Measurements from ENCODE around the gene ZNF219. TPM values are rescaled to one million over a fixed set of nuclear protein-coding genes. Genes with fewer than 3 reads are reported as not detected.

ZNF219 gene
- total and polyA plus RNA-seq, 2 of the 13 experiments (the other 11 are each of a cell fraction or from before 2014, with no cell fraction given) = 34.5 to 36.6 TPM

DNA sequence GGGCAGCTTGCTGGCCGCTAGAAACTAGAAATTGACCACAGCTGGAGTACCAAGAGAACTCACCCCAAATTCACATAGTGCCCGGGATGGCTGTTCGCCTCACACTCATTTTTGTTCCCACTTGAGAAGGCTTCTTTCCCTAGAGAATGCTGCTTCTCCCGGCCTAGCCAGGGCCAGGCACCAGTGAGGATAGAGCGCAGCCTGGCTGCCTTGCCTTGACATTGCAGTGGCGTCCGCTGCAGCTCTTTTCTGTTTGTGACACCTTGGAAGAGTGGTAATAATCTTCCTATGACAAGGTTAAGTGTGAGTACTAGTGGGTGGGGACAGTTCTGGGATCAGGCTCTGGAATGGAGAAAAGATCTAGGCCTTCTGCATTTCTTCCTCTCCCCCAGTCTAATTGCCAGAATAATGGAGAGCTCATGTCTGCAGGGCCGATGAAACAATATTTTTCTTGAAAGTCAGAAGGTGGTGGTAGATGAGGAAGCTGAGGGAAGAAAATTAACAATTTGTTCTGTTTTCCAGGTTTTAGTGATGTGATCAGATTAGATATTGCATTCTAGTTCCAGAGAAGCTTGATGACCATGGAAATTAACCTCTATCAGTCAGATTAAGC lies 6.1 kb upstream of the ZNF219 start (continued):
- TF ChIP-seq, protein P1, sequence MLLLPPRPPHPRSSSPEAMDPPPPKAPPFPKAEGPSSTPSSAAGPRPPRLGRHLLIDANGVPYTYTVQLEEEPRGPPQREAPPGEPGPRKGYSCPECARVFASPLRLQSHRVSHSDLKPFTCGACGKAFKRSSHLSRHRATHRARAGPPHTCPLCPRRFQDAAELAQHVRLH (CRISPR knock-in tag; IDR thresholded peaks at IDR 0.05; ENCODE audit: borderline replicate concordance, low read depth) = peak; percentile 50; the same call in 1 of the 2 replicates
- TF ChIP-seq, protein P2, sequence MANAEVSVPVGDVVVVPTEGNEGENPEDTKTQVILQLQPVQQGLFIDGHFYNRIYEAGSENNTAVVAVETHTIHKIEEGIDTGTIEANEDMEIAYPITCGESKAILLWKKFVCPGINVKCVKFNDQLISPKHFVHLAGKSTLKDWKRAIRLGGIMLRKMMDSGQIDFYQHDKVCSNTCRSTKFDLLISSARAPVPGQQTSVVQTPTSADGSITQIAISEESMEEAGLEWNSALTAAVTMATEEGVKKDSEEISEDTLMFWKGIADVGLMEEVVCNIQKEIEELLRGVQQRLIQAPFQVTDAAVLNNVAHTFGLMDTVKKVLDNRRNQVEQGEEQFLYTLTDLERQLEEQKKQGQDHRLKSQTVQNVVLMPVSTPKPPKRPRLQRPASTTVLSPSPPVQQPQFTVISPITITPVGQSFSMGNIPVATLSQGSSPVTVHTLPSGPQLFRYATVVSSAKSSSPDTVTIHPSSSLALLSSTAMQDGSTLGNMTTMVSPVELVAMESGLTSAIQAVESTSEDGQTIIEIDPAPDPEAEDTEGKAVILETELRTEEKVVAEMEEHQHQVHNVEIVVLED (CRISPR knock-in tag; IDR thresholded peaks at IDR 0.05; ENCODE audit: borderline replicate concordance) = no peak
- TF ChIP-seq RAD51 (IDR thresholded peaks at IDR 0.05; ENCODE audit: borderline replicate concordance) = no peak
- TF ChIP-seq FOXM1 (CRISPR knock-in tag; IDR thresholded peaks at IDR 0.05) = no peak
- no peak for TF ChIP-seq ZNF543 (CRISPR knock-in tag; IDR thresholded peaks at IDR 0.05)
- TF ChIP-seq, protein P3, sequence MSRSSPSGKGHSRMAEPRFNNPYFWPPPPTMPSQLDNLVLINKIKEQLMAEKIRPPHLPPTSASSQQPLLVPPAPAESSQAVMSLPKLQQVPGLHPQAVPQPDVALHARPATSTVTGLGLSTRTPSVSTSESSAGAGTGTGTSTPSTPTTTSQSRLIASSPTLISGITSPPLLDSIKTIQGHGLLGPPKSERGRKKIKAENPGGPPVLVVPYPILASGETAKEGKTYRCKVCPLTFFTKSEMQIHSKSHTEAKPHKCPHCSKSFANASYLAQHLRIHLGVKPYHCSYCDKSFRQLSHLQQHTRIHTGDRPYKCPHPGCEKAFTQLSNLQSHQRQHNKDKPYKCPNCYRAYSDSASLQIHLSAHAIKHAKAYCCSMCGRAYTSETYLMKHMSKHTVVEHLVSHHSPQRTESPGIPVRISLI (CRISPR knock-in tag; IDR thresholded peaks at IDR 0.05; ENCODE audit: borderline replicate concordance) = no peak
- peak; percentile 96; the same call in 1 of the 2 replicates for TF ChIP-seq KDM3A (CRISPR knock-in tag; IDR thresholded peaks at IDR 0.05; ENCODE audit: low read depth)
- no peak for TF ChIP-seq PHB2 (IDR thresholded peaks at IDR 0.05; ENCODE audit: partially characterized antibody)
- TF ChIP-seq NAIF1 (CRISPR knock-in tag; IDR thresholded peaks at IDR 0.05; ENCODE audit: borderline replicate concordance) = no peak; the same call in 1 of the 2 replicates
- no peak for TF ChIP-seq ZNF883 (CRISPR knock-in tag; IDR thresholded peaks at IDR 0.05; ENCODE audit: not compliant biosample characterization)
- TF ChIP-seq, protein P4, sequence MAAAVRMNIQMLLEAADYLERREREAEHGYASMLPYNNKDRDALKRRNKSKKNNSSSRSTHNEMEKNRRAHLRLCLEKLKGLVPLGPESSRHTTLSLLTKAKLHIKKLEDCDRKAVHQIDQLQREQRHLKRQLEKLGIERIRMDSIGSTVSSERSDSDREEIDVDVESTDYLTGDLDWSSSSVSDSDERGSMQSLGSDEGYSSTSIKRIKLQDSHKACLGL (CRISPR knock-in tag; IDR thresholded peaks at IDR 0.05) = no peak
- TF ChIP-seq CEBPB (IDR thresholded peaks at IDR 0.05; ENCODE audit: borderline replicate concordance, low read depth, low read length) = no peak
- no peak for TF ChIP-seq SKI (IDR thresholded peaks at IDR 0.05; ENCODE audit: partially characterized antibody)
- TF ChIP-seq, protein P5, sequence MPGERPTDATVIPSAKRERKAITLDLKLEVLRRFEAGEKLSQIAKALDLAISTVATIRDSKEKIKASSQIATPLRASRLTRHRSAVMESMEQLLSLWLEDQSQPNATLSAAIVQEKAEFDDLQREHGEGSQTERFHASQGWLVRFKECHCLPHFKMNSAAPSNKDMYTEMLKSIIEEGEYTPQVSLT (CRISPR knock-in tag; IDR thresholded peaks at IDR 0.05; ENCODE audit: borderline replicate concordance, low read depth) = no peak
- TF ChIP-seq ZNF530 (CRISPR knock-in tag; IDR thresholded peaks at IDR 0.05; ENCODE audit: low read depth) = 0 out of 2 replicates have a peak, but pooled peaks have one; percentile 13
- no peak for TF ChIP-seq ZNF546 (CRISPR knock-in tag; conservative IDR thresholded peaks at IDR 0.05)
- TF ChIP-seq, protein P6, sequence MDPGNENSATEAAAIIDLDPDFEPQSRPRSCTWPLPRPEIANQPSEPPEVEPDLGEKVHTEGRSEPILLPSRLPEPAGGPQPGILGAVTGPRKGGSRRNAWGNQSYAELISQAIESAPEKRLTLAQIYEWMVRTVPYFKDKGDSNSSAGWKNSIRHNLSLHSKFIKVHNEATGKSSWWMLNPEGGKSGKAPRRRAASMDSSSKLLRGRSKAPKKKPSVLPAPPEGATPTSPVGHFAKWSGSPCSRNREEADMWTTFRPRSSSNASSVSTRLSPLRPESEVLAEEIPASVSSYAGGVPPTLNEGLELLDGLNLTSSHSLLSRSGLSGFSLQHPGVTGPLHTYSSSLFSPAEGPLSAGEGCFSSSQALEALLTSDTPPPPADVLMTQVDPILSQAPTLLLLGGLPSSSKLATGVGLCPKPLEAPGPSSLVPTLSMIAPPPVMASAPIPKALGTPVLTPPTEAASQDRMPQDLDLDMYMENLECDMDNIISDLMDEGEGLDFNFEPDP (CRISPR knock-in tag; conservative IDR thresholded peaks at IDR 0.05) = no peak
- TF ChIP-seq BRCA1 (CRISPR knock-in tag; IDR thresholded peaks at IDR 0.05) = no peak
- no peak for TF ChIP-seq ZNF652 (CRISPR knock-in tag; IDR thresholded peaks at IDR 0.05; ENCODE audit: borderline replicate concordance, low read depth)
- TF ChIP-seq ZNF432 (CRISPR knock-in tag; IDR thresholded peaks at IDR 0.05; ENCODE audit: borderline replicate concordance) = no peak
- no peak for TF ChIP-seq KDM1A (CRISPR knock-in tag; IDR thresholded peaks at IDR 0.05)
- TF ChIP-seq RFX5 (IDR thresholded peaks at IDR 0.05; ENCODE audit: low read depth, low read length) = no peak
- TF ChIP-seq FOXJ3 (CRISPR knock-in tag; IDR thresholded peaks at IDR 0.05; ENCODE audit: borderline replicate concordance) = no peak
- TF ChIP-seq, protein P7, sequence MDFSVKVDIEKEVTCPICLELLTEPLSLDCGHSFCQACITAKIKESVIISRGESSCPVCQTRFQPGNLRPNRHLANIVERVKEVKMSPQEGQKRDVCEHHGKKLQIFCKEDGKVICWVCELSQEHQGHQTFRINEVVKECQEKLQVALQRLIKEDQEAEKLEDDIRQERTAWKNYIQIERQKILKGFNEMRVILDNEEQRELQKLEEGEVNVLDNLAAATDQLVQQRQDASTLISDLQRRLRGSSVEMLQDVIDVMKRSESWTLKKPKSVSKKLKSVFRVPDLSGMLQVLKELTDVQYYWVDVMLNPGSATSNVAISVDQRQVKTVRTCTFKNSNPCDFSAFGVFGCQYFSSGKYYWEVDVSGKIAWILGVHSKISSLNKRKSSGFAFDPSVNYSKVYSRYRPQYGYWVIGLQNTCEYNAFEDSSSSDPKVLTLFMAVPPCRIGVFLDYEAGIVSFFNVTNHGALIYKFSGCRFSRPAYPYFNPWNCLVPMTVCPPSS (IDR thresholded peaks at IDR 0.05) = no peak
- no peak for TF ChIP-seq ARNT (IDR thresholded peaks at IDR 0.05)

Data from HepG2 (cell line).